ENCODE data around the gene CSK.

- TF ChIP-seq, protein P1, sequence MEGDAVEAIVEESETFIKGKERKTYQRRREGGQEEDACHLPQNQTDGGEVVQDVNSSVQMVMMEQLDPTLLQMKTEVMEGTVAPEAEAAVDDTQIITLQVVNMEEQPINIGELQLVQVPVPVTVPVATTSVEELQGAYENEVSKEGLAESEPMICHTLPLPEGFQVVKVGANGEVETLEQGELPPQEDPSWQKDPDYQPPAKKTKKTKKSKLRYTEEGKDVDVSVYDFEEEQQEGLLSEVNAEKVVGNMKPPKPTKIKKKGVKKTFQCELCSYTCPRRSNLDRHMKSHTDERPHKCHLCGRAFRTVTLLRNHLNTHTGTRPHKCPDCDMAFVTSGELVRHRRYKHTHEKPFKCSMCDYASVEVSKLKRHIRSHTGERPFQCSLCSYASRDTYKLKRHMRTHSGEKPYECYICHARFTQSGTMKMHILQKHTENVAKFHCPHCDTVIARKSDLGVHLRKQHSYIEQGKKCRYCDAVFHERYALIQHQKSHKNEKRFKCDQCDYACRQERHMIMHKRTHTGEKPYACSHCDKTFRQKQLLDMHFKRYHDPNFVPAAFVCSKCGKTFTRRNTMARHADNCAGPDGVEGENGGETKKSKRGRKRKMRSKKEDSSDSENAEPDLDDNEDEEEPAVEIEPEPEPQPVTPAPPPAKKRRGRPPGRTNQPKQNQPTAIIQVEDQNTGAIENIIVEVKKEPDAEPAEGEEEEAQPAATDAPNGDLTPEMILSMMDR (IDR thresholded peaks at IDR 0.05) = no peak
- TF ChIP-seq POLR2A (IDR thresholded peaks at IDR 0.05) = no peak
Measured at GRCh38 chr15:74823324-74823723, 41.4 kb downstream of the CSK start.
